Effector memory CD8-positive, alpha-beta T cell (primary cell): ENCODE results near the gene CAPS.

Experiments
- ATAC-seq: fragments of 150-1000 bp; cut with Tn5 transposase; replicated peaks from 2 replicates; pipeline ENCODE4 v1.10.0; 2021; ENCODE audit warnings: mild to moderate bottlenecking, moderate library complexity
- DNase-seq, 3 experiments: peaks; one replicate each; pipeline ENCODE4 v3.0.0; 2021
- H3K27ac Mint-ChIP-seq, 2 donors: one replicate each; pipeline ENCODE4 v1.8.0; 2022; ENCODE audit warnings: mild to moderate bottlenecking in 2 of 2, mixed read lengths in 2 of 2, moderate library complexity in 2 of 2
- H3K27me3 Mint-ChIP-seq, 2 donors: one replicate each; pipeline ENCODE4 v1.8.0; 2022; ENCODE audit warnings: mixed read lengths in 2 of 2
- H3K36me3 Mint-ChIP-seq: one replicate; pipeline ENCODE4 v1.8.0; 2022; ENCODE audit warnings: mild to moderate bottlenecking, moderate library complexity, mixed read lengths; ENCODE audit not compliant: insufficient read depth
- H3K4me1 Mint-ChIP-seq, 2 donors: one replicate each; pipeline ENCODE4 v1.8.0; 2022; ENCODE audit warnings: low read depth in 2 of 2, mixed read lengths in 2 of 2
- H3K4me3 Mint-ChIP-seq, 2 donors: one replicate each; pipeline ENCODE4 v1.8.0; 2022; ENCODE audit warnings: mild to moderate bottlenecking in 2 of 2, mixed read lengths in 2 of 2, moderate library complexity in 2 of 2
- H3K9me3 Mint-ChIP-seq, 2 donors: one replicate each; pipeline ENCODE4 v1.8.0; 2022; ENCODE audit warnings: mixed read lengths in 2 of 2

CAPS gene

GRCh38 chr19:5908773-5909442 is 5.1 kb upstream of the CAPS start:
- no peak for ATAC-seq
- Mint-ChIP-seq H3K27ac (no peak overlapping the region), H3K4me1 (peaks cover 4 to 12% of the 10 kb centered on the region in 2 donors), H3K4me3 (no peak overlapping the region), H3K27me3 (no peaks in the 10 kb centered on the region), H3K36me3 (peaks cover 12% of the 10 kb centered on the region), H3K9me3 (no peaks in the 10 kb centered on the region)
- DNase-seq = no peak

- Mint-ChIP-seq H3K36me3 (peaks cover 4% of the 10 kb centered on the region), H3K27me3 (no peaks in the 10 kb centered on the region), H3K27ac (no peak overlapping the region), H3K9me3 (no peaks in the 10 kb centered on the region), H3K4me1 (peaks cover 4 to 12% of the 10 kb centered on the region in 2 donors), H3K4me3 (no peak overlapping the region)
- no peak for DNase-seq
- no peak for ATAC-seq
Observed at GRCh38 chr19:5910638-5910907, 3.5 kb upstream of the CAPS start.

GRCh38 chr19:5911366-5911765 is 2.7 kb upstream of the CAPS start:
- Mint-ChIP-seq H3K36me3 (peaks cover 8% of the 10 kb centered on the region), H3K4me1 (peaks cover 1 to 7% of the 10 kb centered on the region in 2 donors), H3K27ac (no peak overlapping the region), H3K4me3 (no peak overlapping the region), H3K9me3 (no peaks in the 10 kb centered on the region), H3K27me3 (no peaks in the 10 kb centered on the region)
- DNase-seq = no peak
- ATAC-seq = no peak

GRCh38 chr19:5914358-5914774 is 312 bp downstream of the CAPS start:
- no peaks in the 10 kb centered on the region for H3K4me1 Mint-ChIP-seq
- DNase-seq = no peak
- ATAC-seq = no peak
- H3K36me3 Mint-ChIP-seq = peaks cover 32% of the 10 kb centered on the region
- H3K27me3 Mint-ChIP-seq = no peaks in the 10 kb centered on the region
- H3K27ac Mint-ChIP-seq = no peak overlapping the region
- H3K9me3 Mint-ChIP-seq = no peaks in the 10 kb centered on the region
- no peak overlapping the region for H3K4me3 Mint-ChIP-seq

DNA sequence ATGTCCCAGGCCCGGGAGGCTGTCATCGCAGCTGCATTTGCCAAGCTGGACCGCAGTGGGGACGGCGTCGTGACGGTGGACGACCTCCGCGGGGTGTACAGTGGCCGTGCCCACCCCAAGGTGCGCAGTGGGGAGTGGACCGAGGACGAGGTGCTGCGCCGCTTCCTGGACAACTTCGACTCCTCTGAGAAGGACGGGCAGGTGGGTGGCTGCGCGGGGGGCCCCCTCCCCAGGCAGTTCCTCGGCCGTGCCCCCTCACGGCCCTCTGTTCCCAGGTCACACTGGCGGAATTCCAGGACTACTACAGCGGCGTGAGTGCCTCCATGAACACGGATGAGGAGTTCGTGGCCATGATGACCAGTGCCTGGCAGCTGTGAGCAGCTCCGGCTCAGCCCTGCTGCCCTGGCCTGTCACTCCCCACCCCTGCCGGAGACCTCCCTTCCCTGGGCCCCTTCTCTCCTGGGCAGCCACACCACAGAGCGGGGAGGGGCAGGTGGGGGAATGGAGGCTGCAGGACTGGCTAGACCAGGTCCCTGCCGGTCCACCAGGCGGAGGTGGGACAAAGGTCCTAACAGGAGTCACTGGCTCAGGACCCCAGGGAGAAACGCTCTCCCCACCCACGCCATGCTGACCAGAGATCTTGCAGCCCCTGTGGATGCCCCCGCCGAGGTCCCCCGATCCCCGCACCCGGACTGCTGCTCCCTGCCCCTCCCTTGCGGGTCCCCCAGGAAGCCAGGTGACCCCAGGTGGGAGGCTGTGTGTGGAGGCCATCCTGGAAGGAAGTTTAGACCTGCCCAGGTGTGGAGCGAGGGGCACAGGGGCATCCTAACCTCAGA is 1.1 kb downstream of the CAPS start:
- H3K4me3 Mint-ChIP-seq = no peak overlapping the region
- no peaks in the 10 kb centered on the region for H3K9me3 Mint-ChIP-seq
- H3K27ac Mint-ChIP-seq = no peak overlapping the region
- no peaks in the 10 kb centered on the region for H3K27me3 Mint-ChIP-seq
- H3K36me3 Mint-ChIP-seq = peaks cover 32% of the 10 kb centered on the region
- ATAC-seq = no peak
- no peaks in the 10 kb centered on the region for H3K4me1 Mint-ChIP-seq
- no peak for DNase-seq

- H3K36me3 Mint-ChIP-seq = peaks cover 36% of the 10 kb centered on the region
- H3K9me3 Mint-ChIP-seq = no peaks in the 10 kb centered on the region
- no peak overlapping the region for H3K27ac Mint-ChIP-seq
- no peaks in the 10 kb centered on the region for H3K27me3 Mint-ChIP-seq
- DNase-seq = no peak
- no peaks in the 10 kb centered on the region for H3K4me1 Mint-ChIP-seq
- ATAC-seq = no peak
- H3K4me3 Mint-ChIP-seq = no peak overlapping the region
Observed at GRCh38 chr19:5915782-5916165, 1.7 kb downstream of the CAPS start.

DNA sequence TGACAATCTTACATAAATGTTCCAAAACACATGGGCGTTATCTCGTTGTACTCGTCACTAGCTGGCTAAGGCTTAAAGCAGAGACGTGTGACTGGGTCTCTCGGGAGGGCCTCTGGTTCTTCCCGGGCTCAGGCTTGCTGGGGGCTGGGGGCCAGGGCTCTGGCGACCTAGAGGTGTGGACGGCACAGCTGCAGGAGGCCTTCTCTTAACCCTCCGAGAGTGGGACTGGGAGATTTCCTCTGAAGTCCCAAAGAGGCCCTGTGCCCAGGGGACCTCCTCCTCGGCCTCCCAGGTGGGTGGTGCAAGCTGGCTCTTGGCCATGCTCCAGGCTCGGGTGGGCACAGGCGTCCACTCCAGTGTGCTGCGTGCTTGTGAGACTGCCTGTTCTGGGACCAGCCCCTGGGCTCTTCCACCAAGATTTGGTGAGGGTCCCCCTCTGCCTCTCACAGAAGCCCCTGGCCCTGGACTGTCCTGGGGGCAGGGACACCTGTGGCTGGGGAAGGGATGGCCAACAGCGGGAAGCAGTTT is 2.2 kb downstream of the CAPS start:
- Mint-ChIP-seq H3K36me3 (peaks cover 41% of the 10 kb centered on the region), H3K27ac (no peak overlapping the region), H3K4me1 (no peaks in the 10 kb centered on the region), H3K4me3 (no peak overlapping the region), H3K27me3 (no peaks in the 10 kb centered on the region), H3K9me3 (no peaks in the 10 kb centered on the region)
- DNase-seq (no peak), ATAC-seq (no peak)

DNA sequence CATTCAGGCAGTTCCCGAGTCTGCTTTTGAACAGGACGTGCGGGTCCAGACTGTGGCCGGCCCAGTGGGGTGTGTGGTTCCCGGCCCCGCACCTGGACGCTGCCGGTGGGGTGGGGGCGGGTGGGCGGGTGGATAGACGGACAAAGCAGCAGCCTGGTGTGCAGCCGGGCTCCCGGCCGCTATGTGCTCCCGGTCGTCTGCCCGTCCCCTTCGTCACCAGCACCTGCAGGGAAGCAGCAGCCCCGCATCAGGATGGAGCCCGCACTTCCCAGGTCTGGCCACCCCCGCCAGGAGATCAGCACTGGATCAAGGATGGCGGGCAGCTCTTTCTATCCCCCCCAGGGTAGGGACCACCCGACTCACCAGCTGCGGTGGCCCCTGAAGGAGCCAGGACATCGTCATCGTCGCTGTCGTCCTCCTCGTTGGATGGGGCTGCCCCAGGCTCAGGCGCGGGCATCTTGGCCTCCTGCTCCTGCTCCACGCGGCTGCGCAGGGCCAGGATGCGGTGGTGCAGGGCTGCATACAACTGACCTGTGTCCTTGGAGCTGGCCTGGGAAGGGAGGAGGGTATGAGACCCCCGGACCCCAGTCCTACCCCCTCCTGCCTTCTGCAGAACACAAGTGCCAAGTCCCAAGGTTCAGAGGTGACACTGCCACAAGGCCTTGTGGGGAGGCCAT is 3.5 kb downstream of the CAPS start:
- H3K4me1 Mint-ChIP-seq = no peaks in the 10 kb centered on the region
- H3K27ac Mint-ChIP-seq = no peak overlapping the region
- no peak overlapping the region for H3K4me3 Mint-ChIP-seq
- H3K9me3 Mint-ChIP-seq = no peaks in the 10 kb centered on the region
- no peak for DNase-seq
- ATAC-seq = no peak
- peaks cover 51% of the 10 kb centered on the region for H3K36me3 Mint-ChIP-seq
- H3K27me3 Mint-ChIP-seq = no peaks in the 10 kb centered on the region

- Mint-ChIP-seq H3K4me1 (no peaks in the 10 kb centered on the region), H3K9me3 (no peaks in the 10 kb centered on the region), H3K27me3 (no peaks in the 10 kb centered on the region), H3K36me3 (peaks cover 60% of the 10 kb centered on the region), H3K27ac (peak overlapping the region in 1 of 2 donors; percentile 12), H3K4me3 (no peak overlapping the region)
- DNase-seq (no peak), ATAC-seq (no peak)
Observed at GRCh38 chr19:5918463-5919079, 4.5 kb downstream of the CAPS start.

DNA sequence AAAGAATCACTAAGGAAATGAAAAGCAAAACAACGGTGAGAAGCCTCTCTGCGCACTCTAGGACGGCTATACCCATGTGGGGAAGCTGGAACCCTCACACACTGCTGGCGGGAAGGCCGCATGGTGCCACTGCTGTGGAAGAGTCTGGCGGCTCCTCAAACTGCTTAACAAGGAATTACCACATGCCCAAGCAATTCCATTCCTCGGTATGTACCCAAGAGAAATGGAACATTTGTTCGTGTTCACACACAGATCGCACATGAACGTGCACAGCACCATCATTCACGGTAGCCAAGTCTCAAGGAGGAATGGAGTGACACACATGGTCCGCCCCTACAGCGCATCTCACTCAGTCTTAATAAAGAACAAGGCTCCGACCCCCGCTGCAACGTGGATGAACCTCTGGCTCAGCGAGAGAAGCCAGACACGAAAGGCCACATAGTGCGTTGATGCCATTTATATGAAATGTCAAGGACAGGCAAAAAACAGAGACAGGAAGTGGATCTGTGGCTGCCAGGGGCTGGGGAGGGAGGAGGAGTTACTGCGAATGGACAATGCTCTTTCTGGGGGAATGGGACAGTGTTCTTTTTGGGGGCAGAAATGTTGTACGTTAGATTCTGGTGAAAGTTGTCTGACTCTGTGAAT is 7.6 kb downstream of the CAPS start:
- Mint-ChIP-seq H3K27me3 (no peaks in the 10 kb centered on the region), H3K27ac (no peak overlapping the region), H3K4me1 (no peaks in the 10 kb centered on the region), H3K9me3 (no peaks in the 10 kb centered on the region), H3K4me3 (no peak overlapping the region), H3K36me3 (peaks cover 74% of the 10 kb centered on the region)
- ATAC-seq = no peak
- no peak for DNase-seq

DNA sequence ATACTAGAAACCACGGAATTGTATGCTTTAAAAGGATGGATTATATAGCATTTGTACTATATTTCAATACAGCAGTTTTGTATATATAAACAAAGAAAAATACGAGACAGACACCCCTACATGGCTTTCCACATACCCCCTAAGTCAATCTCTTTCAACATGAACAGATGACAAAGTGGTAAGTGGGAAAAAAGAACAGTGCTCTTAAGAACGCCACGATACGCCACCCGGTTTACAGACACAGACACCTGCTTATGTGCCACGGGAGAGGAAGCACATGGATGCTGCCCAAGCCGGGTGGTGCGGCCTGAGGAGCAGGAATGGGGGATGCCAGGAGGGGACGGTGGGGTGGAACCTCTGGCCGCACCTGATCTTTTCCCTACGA is 8.1 kb downstream of the CAPS start:
- DNase-seq (no peak), ATAC-seq (no peak)
- Mint-ChIP-seq H3K4me3 (no peak overlapping the region), H3K27me3 (no peaks in the 10 kb centered on the region), H3K9me3 (no peaks in the 10 kb centered on the region), H3K36me3 (peaks cover 73% of the 10 kb centered on the region), H3K4me1 (no peaks in the 10 kb centered on the region), H3K27ac (no peak overlapping the region)

DNA sequence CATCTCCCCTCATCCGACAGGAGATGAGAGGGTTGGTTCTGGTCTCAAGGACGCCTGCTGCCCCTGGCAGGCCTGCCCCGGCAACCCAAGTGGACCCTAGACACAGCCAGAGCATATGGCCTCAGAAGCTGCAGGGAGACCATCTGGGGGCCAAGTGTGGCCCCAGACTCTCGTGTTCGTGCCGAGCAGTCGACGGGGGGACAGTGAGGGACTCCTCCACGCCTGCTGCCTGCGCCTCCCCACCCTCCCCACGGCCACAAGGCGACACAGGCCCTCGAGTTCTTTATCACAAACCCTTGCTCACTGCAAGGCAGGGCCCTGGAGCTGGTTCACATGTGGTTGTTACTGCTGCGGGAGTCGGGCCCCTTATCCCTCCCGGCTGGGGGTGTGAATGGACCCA is 9.3 kb downstream of the CAPS start:
- Mint-ChIP-seq H3K4me1 (peaks cover 0 to 5% of the 10 kb centered on the region in 2 donors), H3K9me3 (no peaks in the 10 kb centered on the region), H3K4me3 (no peak overlapping the region), H3K27ac (peak overlapping the region in 1 of 2 donors; percentile 53), H3K27me3 (no peaks in the 10 kb centered on the region), H3K36me3 (peaks cover 78% of the 10 kb centered on the region)
- DNase-seq (no peak), ATAC-seq (no peak)

DNA sequence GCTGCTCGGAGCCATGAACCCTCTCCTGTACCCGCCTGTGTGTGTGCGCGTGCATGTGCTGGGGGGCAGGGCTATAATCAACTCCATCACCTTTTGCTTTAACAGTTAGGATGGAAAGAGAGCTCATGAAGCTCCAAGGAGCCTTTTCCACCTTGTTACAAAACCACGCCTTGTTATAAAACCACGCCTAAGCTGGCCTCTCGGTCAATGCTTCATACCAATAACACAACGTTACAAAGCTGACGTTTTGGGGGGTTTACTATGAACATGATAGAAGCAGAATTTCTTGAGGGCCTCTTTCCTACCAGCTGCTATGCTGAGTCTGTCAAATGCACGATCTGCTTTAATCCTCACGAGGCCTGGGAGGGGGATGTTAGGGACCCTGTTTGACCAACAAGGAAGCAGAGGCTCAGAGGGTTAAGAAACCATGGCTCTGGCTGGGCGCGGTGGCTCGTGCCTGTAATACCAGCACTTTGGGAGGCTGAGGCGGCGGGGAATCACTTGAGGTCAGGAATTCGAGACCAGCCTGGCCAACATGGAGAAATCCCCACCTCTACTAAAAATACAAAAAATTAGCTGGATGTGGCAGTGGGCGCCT is 11.9 kb downstream of the CAPS start:
- Mint-ChIP-seq H3K4me3 (no peak overlapping the region), H3K27me3 (no peaks in the 10 kb centered on the region), H3K36me3 (peaks cover 74% of the 10 kb centered on the region), H3K4me1 (peaks cover 0 to 5% of the 10 kb centered on the region in 2 donors), H3K27ac (no peak overlapping the region), H3K9me3 (no peaks in the 10 kb centered on the region)
- no peak for DNase-seq
- ATAC-seq = no peak
